Tibial nerve (tissue), 4 donors: ENCODE data around the gene C7orf33. TPM values are rescaled to one million over a fixed set of nuclear protein-coding genes. Genes with fewer than 3 reads are reported as not detected.

Experiments
- DNase-seq, 2 donors: peaks; one replicate each; pipeline ENCODE4 v3.0.0-alpha.2; 2019; ENCODE audit warnings: low spot score in 2 of 2
- H3K27ac ChIP-seq, 4 donors: fragments of 200-600 bp; sonication (generic) in 3 of 4; one replicate each; pipeline ENCODE4 v1.5.1; 2017 to 2019; ENCODE audit warnings: mild to moderate bottlenecking in 1 of 4
- H3K27me3 ChIP-seq, 2 donors: fragments of 200-600 bp; sonication (generic) in 1 of 2; one replicate each; pipeline versions ENCODE4 v1.5.1 to v1.6.0; 2017 to 2019
- H3K36me3 ChIP-seq, 3 donors: fragments of 200-600 bp; sonication (generic); one replicate each; pipeline ENCODE4 v1.5.1; 2018 to 2019
- H3K4me1 ChIP-seq, 4 donors: fragments of 200-600 bp; sonication (generic) in 3 of 4; one replicate each; pipeline ENCODE4 v1.5.1; 2017 to 2019
- H3K4me3 ChIP-seq, 4 donors: fragments of 200-600 bp; sonication (generic) in 3 of 4; one replicate each; pipeline ENCODE4 v1.5.1; 2017 to 2019; ENCODE audit warnings: mild to moderate bottlenecking in 1 of 4, moderate library complexity in 1 of 4
- H3K9me3 ChIP-seq, 4 donors: fragments of 200-600 bp; sonication (generic) in 3 of 4; one replicate each; pipeline ENCODE4 v1.5.1; 2017 to 2019
- EP300 ChIP-seq, 2 donors: sonication (generic); formaldehyde crosslinking; IDR thresholded peaks; one replicate each; pipeline ENCODE4 v1.6.1; 2017; ENCODE audit warnings: antibody characterized with exemption in 2 of 2, mild to moderate bottlenecking in 1 of 2
- POLR2A ChIP-seq, 2 donors: fragments of 450-650 bp; IDR thresholded peaks; one replicate each; pipeline ENCODE4 v1.6.1; 2017; ENCODE audit warnings: antibody characterized with exemption in 2 of 2, mild to moderate bottlenecking in 2 of 2, moderate library complexity in 2 of 2
- WGBS, 2 donors: methylation state at CpG; one replicate each; pipeline ENCODE4 v1.1.5; 2018; 5-methylcytosine and 5-hydroxymethylcytosine counted together
- total RNA-seq, 4 donors: library from RNA; depleted of rRNA; stranded (reverse); fragments of >200 nt; gene quantifications; one replicate each; pipeline ENCODE4 v1.1.0, GENCODE V29; 2016
- TF ChIP-seq, protein P1 (sequence below), 5 experiments: fragments of 200-600 bp in 3 of 5; fragments of 450-650 bp in 2 of 5; sonication (generic) in 3 of 5; IDR thresholded peaks; one replicate each; pipeline ENCODE4 v1.5.1; 2016 to 2019; ENCODE audit warnings: antibody characterized with exemption in 5 of 5, mild to moderate bottlenecking in 3 of 5, moderate library complexity in 2 of 5

C7orf33 gene
- total RNA-seq, 4 donors from 2014 or later, result not detected

DNA sequence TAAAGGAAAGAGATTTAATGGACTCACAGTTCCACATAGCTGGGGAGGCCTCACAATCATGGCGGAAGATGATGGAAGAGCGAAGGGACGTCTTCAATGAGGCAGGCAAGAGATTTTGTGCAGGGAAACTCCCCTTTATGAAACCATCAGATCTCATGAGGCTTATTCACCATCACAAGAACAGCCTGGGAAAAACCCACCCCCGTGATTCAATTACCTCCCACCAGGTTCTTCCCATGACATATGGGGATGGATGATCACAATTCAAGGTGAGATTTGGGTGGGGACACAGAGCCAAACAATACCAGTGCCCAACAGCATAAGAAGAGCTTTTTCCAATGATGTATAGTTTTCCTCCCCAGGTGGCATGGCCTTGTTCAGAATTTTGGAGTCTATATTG lies 11.2 kb upstream of the C7orf33 start:
- TF ChIP-seq EP300 (IDR thresholded peaks at IDR 0.05), result no peak
- no peak for TF ChIP-seq POLR2A (IDR thresholded peaks at IDR 0.05)
- TF ChIP-seq, protein P1, sequence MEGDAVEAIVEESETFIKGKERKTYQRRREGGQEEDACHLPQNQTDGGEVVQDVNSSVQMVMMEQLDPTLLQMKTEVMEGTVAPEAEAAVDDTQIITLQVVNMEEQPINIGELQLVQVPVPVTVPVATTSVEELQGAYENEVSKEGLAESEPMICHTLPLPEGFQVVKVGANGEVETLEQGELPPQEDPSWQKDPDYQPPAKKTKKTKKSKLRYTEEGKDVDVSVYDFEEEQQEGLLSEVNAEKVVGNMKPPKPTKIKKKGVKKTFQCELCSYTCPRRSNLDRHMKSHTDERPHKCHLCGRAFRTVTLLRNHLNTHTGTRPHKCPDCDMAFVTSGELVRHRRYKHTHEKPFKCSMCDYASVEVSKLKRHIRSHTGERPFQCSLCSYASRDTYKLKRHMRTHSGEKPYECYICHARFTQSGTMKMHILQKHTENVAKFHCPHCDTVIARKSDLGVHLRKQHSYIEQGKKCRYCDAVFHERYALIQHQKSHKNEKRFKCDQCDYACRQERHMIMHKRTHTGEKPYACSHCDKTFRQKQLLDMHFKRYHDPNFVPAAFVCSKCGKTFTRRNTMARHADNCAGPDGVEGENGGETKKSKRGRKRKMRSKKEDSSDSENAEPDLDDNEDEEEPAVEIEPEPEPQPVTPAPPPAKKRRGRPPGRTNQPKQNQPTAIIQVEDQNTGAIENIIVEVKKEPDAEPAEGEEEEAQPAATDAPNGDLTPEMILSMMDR (IDR thresholded peaks at IDR 0.05), result no peak
- H3K36me3 ChIP-seq, result no peaks in the 10 kb centered on the region
- H3K27ac ChIP-seq, result no peak overlapping the region
- no peak overlapping the region for H3K4me3 ChIP-seq
- DNase-seq, result no peak
- no peaks in the 10 kb centered on the region for H3K9me3 ChIP-seq
- H3K4me1 ChIP-seq, result peaks cover 0 to 5% (median 0%) of the 10 kb centered on the region in 4 donors
- 81 to 92% methylated on average over 4 of the region's 4 CpGs for WGBS, 2 donors
- H3K27me3 ChIP-seq, result no peaks in the 10 kb centered on the region

DNA sequence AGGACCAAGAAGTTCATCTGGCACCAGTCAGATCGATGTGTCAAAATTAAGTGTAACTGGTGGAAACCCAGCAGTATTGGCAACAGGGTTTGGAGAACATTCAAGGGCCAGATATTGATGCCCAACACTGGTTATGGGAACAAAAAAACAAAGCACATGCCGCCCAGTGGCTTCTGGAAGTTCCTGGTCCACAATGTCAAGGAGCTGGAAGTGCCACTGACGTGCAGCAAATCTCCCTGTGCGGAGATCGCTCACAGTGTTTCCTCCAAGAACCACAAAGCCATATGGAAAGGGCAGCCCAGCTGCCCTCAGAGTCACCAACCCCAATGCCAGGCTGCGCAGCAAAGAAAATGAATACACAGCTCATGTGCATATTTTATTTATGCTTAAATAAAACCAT lies 10.1 kb upstream of the C7orf33 start:
- TF ChIP-seq, protein P1 (IDR thresholded peaks at IDR 0.05), result no peak
- TF ChIP-seq POLR2A (IDR thresholded peaks at IDR 0.05) (no peak), EP300 (IDR thresholded peaks at IDR 0.05) (no peak)
- Histone ChIP-seq H3K27ac (no peak overlapping the region), H3K4me1 (peaks cover 0 to 5% (median 0%) of the 10 kb centered on the region in 4 donors), H3K27me3 (no peaks in the 10 kb centered on the region), H3K9me3 (no peaks in the 10 kb centered on the region), H3K4me3 (no peak overlapping the region), H3K36me3 (no peaks in the 10 kb centered on the region)
- 76 to 88% methylated on average over 6 of the region's 6 CpGs for WGBS, 2 donors
- DNase-seq, result no peak

DNA sequence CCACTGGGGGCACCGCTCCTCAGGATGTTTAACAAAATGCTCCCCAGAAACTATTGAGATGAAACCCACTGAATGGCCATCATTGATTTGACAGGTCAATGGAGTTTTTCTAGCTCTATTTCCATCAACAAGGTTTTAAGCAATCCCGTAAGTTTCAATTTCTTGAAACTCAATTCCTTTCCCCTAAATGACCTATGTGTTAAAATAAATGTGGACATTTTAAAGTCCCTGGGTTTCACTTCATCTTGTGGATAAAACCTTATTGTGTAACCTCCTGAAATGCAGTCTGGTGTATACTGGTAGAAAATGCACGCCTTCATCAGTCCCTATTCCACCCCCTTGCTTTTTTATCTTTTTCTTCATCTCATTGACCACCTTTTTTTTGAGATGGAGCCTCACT lies 8.9 kb upstream of the C7orf33 start:
- H3K9me3 ChIP-seq, result no peaks in the 10 kb centered on the region
- 74 to 81% methylated on average over 3 of the region's 3 CpGs for WGBS, 2 donors
- no peak overlapping the region for H3K27ac ChIP-seq

DNA sequence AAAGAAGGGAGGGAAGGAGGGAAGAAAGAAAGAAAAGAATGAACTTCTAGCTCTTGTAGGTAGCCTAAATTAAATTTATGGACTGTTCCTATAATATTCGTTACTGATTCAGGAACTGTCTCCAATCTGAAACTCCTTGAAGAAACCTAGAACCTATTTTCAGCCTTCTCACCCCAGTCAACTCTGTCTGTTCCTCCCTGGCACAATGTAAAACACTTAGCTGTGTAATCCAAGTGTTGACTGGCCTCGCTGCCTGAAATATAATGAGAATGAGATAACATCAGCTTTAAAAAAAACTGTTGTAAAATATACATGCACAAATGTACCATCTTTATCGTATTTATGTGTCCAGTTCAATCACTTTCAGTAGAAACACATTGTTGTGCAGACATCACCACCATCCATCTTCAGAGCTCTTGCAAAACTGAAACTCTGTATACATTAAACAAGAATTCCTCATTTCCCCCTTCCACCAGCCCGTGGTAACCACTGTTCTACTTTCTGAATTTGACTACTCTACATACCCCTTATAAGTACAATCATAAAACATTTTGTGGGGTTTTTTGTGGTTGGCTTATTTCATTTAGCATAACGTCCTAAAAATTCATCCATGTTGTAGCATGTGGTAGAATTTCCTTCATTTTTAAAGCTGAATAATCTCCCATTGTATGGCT lies 6.3 kb upstream of the C7orf33 start:
- H3K4me1 ChIP-seq, result no peaks in the 10 kb centered on the region
- no peak overlapping the region for H3K27ac ChIP-seq
- WGBS, 2 donors, result 76 to 79% methylated on average over 5 of the region's 5 CpGs
- no peak overlapping the region for H3K4me3 ChIP-seq
- no peaks in the 10 kb centered on the region for H3K9me3 ChIP-seq
- TF ChIP-seq POLR2A (IDR thresholded peaks at IDR 0.05) (no peak), EP300 (IDR thresholded peaks at IDR 0.05) (no peak)
- TF ChIP-seq, protein P1 (IDR thresholded peaks at IDR 0.05), result no peak
- no peak for DNase-seq
- no peaks in the 10 kb centered on the region for H3K36me3 ChIP-seq
- H3K27me3 ChIP-seq, result peaks cover 0 to 11% of the 10 kb centered on the region in 2 donors

More for the DNA sequence above, 8.9 kb upstream of the C7orf33 start:
- Histone ChIP-seq H3K4me1 (no peaks in the 10 kb centered on the region), H3K27me3 (no peaks in the 10 kb centered on the region), H3K4me3 (no peak overlapping the region), H3K36me3 (no peaks in the 10 kb centered on the region)
- no peak for DNase-seq
- TF ChIP-seq POLR2A (IDR thresholded peaks at IDR 0.05) (no peak), EP300 (IDR thresholded peaks at IDR 0.05) (no peak)
- TF ChIP-seq, protein P1 (IDR thresholded peaks at IDR 0.05), result no peak

DNA sequence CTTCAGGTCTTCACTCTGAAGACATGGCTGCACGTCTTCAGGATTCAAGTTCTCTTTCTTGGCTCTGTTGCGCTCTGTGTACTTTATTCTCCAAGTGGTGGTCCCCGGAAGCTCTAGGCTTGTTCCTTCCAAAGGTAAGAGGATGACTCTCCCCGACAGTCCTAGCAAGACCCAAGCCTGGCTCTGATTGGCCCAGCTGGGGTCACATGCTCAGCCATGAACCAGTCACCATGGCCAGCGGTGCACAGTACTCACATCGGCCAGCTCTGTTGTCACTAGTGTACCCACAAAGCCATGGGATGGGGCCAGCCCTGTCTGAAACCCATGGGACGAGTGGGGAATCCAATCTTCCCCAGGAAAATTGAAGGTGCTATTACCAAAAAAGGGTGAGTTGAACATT lies 5.2 kb upstream of the C7orf33 start:
- WGBS, 2 donors, result 94 to 96% methylated on average over 7 of the region's 7 CpGs
- H3K27ac ChIP-seq, result no peak overlapping the region
- no peaks in the 10 kb centered on the region for H3K9me3 ChIP-seq
- H3K4me3 ChIP-seq, result no peak overlapping the region
- no peaks in the 10 kb centered on the region for H3K4me1 ChIP-seq
- H3K36me3 ChIP-seq, result no peaks in the 10 kb centered on the region
- DNase-seq, result no peak
- peaks cover 0 to 11% of the 10 kb centered on the region in 2 donors for H3K27me3 ChIP-seq
- TF ChIP-seq POLR2A (IDR thresholded peaks at IDR 0.05), result no peak
- TF ChIP-seq EP300 (IDR thresholded peaks at IDR 0.05), result no peak
- TF ChIP-seq, protein P1 (IDR thresholded peaks at IDR 0.05), result no peak
